ENCODE data around the gene ADIG.

The ADIG gene

DNA sequence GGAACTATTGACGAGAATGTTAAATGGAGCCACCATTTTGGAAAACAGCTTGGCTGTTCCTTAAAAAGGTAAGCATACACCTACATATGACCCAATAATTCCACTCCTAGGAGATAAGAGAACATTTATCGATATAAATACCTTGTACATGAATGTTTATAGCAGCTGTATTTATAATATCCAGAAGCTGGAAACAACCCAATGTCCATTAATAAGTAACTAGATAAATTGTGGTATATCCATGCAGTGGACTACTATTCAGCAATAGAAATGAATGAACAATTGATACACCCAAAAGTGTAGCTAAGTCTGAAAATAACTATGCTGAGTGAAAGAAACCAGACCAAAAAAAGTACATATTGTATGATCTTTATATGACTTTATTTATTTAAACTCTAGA is 42.2 kb upstream of the ADIG start:
- Histone ChIP-seq H3K9ac (ENCODE audit: low read depth, low read length) (no peak overlapping the region), H4K20me1 (ENCODE audit: insufficient read depth, low read length) (no peaks in the 10 kb centered on the region; the same call in 1 of the 2 replicates), H3K9me3 (ENCODE audit: insufficient read depth, low read length, severe bottlenecking) (no peaks in the 10 kb centered on the region), H3K4me2 (ENCODE audit: insufficient read depth, low read length) (no peak overlapping the region), H3K4me3 (ENCODE audit: low read depth in 1 of 2, low read length in 2 of 2) (no peak overlapping the region), H3K36me3 (ENCODE audit: insufficient read depth, low read length) (peaks cover 87% of the 10 kb centered on the region), H2AFZ (ENCODE audit: low read depth, low read length) (no peak overlapping the region), H3K4me1 (ENCODE audit: insufficient read depth, low read length) (no peaks in the 10 kb centered on the region), H3K27me3 (ENCODE audit: insufficient read depth, low read length, poor library complexity) (no peaks in the 10 kb centered on the region), H3K27ac (ENCODE audit: low read length) (no peak overlapping the region), H3K79me2 (ENCODE audit: insufficient read depth, low read length) (no peaks in the 10 kb centered on the region)
- TF ChIP-seq EZH2 (IDR thresholded peaks at IDR 0.05; ENCODE audit: borderline replicate concordance, low read depth, low read length, severe bottlenecking) (no peak), CTCF (IDR thresholded peaks at IDR 0.05; ENCODE audit: borderline replicate concordance, extremely low read depth, low read length, poor library complexity, severe bottlenecking) (no peak)
- DNase-seq (no peak), ATAC-seq (ENCODE audit: insufficient read depth, low read depth) (no peak)

DNA sequence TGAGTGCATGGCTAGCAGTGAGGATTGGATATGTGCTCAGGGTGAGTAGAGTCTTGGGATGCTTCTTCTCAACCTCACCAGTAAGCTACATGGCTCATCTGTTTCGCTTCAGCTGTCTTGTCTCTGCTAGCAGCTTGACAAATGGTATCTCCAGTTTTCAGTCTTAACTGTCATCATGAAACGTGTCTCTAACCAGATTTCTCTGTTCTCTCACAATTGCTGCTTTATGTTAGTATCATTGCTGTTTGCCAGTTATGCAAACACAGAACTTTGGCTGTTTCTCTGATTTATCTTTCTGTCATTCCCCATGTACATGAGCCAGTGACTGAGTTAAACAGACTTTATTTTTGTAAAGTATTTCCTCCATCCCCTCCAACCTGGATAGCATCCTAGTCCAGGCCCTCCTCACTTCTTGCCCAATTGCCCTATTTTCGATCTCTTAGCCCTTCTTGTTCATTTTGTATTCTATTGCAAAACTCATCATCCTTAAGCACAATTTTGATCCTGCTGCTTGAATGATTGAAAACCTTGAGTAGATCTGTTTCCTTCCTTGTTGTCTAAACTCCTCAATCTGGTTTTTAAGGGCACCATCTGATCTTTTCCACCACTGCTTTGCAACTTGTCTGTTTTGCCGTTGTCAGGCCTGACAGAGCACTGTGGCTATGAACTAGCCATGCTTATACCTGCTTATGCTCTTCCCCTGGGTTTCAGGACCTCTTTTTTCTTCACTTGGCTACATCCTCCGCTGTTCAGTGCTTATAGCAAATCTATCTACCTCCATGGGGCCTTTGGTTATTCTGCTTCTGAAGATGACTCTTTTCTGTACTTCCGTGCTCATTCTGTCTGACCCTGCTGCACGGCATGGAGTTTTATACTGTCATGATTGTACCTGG is 37.7 kb upstream of the ADIG start:
- H3K4me1 ChIP-seq (ENCODE audit: insufficient read depth, low read length), result no peaks in the 10 kb centered on the region
- TF ChIP-seq CTCF (IDR thresholded peaks at IDR 0.05; ENCODE audit: borderline replicate concordance, extremely low read depth, low read length, poor library complexity, severe bottlenecking) (no peak), EZH2 (IDR thresholded peaks at IDR 0.05; ENCODE audit: borderline replicate concordance, low read depth, low read length, severe bottlenecking) (no peak)
- H3K9ac ChIP-seq (ENCODE audit: low read depth, low read length), result no peak overlapping the region
- no peak overlapping the region for H2AFZ ChIP-seq (ENCODE audit: low read depth, low read length)
- DNase-seq, result no peak
- no peaks in the 10 kb centered on the region for H3K79me2 ChIP-seq (ENCODE audit: insufficient read depth, low read length)
- no peak overlapping the region for H3K4me2 ChIP-seq (ENCODE audit: insufficient read depth, low read length)
- H3K27me3 ChIP-seq (ENCODE audit: insufficient read depth, low read length, poor library complexity), result no peaks in the 10 kb centered on the region
- H3K9me3 ChIP-seq (ENCODE audit: insufficient read depth, low read length, severe bottlenecking), result no peaks in the 10 kb centered on the region
- H3K36me3 ChIP-seq (ENCODE audit: insufficient read depth, low read length), result peaks cover 94% of the 10 kb centered on the region
- H3K4me3 ChIP-seq (ENCODE audit: low read depth in 1 of 2, low read length in 2 of 2), result no peak overlapping the region
- no peaks in the 10 kb centered on the region; the same call in 1 of the 2 replicates for H4K20me1 ChIP-seq (ENCODE audit: insufficient read depth, low read length)
- H3K27ac ChIP-seq (ENCODE audit: low read length), result no peak overlapping the region
- no peak for ATAC-seq (ENCODE audit: insufficient read depth, low read depth)

DNA sequence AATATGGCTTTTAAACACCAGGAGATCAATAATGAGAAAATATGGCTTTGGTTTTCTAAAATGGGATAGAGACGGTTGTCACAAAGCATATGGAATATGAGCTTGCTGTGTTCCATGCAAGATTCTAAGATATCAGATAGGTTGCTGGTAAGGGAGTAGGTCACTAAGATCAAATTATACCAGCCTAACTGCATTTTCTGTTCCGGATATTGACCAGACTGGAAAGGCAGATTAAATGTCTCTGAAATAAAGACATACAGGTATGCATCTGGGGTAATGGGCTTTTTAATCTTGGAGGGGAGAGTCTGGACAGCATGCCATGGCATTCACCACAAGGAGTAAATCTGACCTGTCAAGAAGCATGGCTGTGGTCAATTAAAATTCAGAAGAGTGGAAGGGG is 35.2 kb upstream of the ADIG start:
- Histone ChIP-seq H3K36me3 (ENCODE audit: insufficient read depth, low read length) (peaks cover 95% of the 10 kb centered on the region), H3K27ac (ENCODE audit: low read length) (no peak overlapping the region)
- TF ChIP-seq EZH2 (IDR thresholded peaks at IDR 0.05; ENCODE audit: borderline replicate concordance, low read depth, low read length, severe bottlenecking) (no peak), CTCF (IDR thresholded peaks at IDR 0.05; ENCODE audit: borderline replicate concordance, extremely low read depth, low read length, poor library complexity, severe bottlenecking) (no peak)

More for the DNA sequence above, 35.2 kb upstream of the ADIG start:
- no peak overlapping the region for H3K4me3 ChIP-seq (ENCODE audit: low read depth in 1 of 2, low read length in 2 of 2)
- H4K20me1 ChIP-seq (ENCODE audit: insufficient read depth, low read length), result no peaks in the 10 kb centered on the region; the same call in 1 of the 2 replicates
- DNase-seq (no peak), ATAC-seq (ENCODE audit: insufficient read depth, low read depth) (no peak)
- H3K4me2 ChIP-seq (ENCODE audit: insufficient read depth, low read length), result no peak overlapping the region
- no peaks in the 10 kb centered on the region for H3K9me3 ChIP-seq (ENCODE audit: insufficient read depth, low read length, severe bottlenecking)
- no peaks in the 10 kb centered on the region for H3K4me1 ChIP-seq (ENCODE audit: insufficient read depth, low read length)
- H3K79me2 ChIP-seq (ENCODE audit: insufficient read depth, low read length), result no peaks in the 10 kb centered on the region
- H2AFZ ChIP-seq (ENCODE audit: low read depth, low read length), result no peak overlapping the region
- H3K27me3 ChIP-seq (ENCODE audit: insufficient read depth, low read length, poor library complexity), result no peaks in the 10 kb centered on the region
- no peak overlapping the region for H3K9ac ChIP-seq (ENCODE audit: low read depth, low read length)

All from DND-41 (cell line).